ENCODE results near the gene ABAT.

The ABAT gene

GRCh38 chr16:8679151-8679550, 4.7 kb downstream of the ABAT start:
- no peak for DNase-seq (ENCODE audit: low read depth)
- TF ChIP-seq, protein P1, sequence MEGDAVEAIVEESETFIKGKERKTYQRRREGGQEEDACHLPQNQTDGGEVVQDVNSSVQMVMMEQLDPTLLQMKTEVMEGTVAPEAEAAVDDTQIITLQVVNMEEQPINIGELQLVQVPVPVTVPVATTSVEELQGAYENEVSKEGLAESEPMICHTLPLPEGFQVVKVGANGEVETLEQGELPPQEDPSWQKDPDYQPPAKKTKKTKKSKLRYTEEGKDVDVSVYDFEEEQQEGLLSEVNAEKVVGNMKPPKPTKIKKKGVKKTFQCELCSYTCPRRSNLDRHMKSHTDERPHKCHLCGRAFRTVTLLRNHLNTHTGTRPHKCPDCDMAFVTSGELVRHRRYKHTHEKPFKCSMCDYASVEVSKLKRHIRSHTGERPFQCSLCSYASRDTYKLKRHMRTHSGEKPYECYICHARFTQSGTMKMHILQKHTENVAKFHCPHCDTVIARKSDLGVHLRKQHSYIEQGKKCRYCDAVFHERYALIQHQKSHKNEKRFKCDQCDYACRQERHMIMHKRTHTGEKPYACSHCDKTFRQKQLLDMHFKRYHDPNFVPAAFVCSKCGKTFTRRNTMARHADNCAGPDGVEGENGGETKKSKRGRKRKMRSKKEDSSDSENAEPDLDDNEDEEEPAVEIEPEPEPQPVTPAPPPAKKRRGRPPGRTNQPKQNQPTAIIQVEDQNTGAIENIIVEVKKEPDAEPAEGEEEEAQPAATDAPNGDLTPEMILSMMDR (conservative IDR thresholded peaks at IDR 0.05; ENCODE audit: low read length) = no peak
- no peak overlapping the region for H3K4me3 ChIP-seq (ENCODE audit: low read length)

DNA sequence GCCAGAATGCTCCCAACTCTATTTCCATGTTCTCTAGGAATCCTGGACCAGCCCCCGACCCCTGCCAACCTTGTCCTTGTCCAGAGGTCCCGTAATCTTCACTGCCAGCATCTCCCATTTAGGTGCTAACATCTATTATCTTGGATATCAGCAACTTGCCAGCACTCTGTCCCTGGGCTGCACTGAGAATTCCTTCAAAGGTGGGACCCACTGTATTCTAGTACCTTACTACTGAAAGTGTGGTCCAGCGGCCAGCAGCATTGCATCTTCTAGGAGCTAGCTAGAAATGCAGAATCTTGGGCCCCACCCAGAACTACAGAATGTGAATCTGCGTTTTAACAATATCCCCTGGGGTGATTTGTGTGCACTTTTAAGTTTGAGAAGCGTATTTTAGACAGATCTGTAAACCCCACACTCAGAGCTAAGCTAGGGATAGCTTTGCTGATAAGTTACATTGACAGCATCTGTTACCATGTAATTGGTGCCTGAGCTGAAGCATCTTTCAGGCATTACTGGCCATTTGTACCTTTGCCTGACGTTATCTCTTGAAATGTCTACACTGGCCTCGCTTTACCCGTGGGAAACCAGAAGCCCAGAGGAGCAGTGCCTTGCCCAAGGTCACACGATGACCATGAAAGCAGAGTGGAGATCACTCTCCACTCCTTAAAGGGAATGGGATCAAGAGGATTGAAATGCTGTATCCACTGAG, 8.3 kb downstream of the ABAT start:
- no peak overlapping the region for H3K4me3 ChIP-seq (ENCODE audit: low read length)
- TF ChIP-seq, protein P1 (conservative IDR thresholded peaks at IDR 0.05; ENCODE audit: low read length) = no peak
- no peak for DNase-seq (ENCODE audit: low read depth)

DNA sequence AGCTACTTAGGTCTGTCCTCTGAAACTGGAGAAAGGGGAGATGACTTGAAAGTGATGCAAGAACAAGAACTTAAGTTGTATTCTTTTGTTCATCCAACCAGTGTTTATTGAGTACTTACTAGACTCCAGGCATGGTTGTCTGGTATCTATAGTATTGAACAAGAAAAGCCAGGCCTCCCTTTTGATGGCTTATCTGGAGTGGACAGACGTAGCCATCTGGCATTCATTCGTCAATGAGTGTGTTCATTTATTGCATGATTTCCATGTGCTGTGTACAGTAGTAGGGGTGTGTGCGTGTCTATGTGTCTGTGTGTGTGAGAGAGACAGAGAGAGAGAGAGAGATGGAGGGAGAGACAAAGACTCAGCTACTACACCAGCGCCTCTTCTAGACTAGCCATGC, 9.2 kb downstream of the ABAT start:
- no peak overlapping the region for H3K4me3 ChIP-seq (ENCODE audit: low read length)
- DNase-seq (ENCODE audit: low read depth) = no peak
- TF ChIP-seq, protein P1 (conservative IDR thresholded peaks at IDR 0.05; ENCODE audit: low read length) = no peak

DNA sequence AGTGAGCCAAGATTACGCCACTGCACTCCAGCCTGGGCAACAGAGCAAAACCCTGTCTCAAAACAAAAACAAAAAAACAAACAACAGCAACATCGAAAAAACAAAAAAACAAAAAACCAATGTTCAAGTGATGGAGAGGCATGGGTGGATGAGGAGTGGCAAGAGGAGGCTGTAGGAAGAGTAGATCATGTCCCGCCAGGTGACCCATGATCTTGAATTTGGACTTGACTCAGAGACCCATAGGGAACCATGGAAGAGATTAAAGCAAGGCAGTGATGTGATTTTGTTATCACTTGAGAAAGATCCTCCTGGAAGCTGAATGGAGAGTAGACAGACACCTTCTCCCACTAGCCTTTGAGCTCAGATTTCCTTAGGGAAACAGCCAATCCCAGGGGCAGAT, 11.2 kb downstream of the ABAT start:
- no peak overlapping the region for H3K4me3 ChIP-seq (ENCODE audit: low read length)
- TF ChIP-seq, protein P1 (conservative IDR thresholded peaks at IDR 0.05; ENCODE audit: low read length) = no peak
- DNase-seq (ENCODE audit: low read depth) = no peak

DNA sequence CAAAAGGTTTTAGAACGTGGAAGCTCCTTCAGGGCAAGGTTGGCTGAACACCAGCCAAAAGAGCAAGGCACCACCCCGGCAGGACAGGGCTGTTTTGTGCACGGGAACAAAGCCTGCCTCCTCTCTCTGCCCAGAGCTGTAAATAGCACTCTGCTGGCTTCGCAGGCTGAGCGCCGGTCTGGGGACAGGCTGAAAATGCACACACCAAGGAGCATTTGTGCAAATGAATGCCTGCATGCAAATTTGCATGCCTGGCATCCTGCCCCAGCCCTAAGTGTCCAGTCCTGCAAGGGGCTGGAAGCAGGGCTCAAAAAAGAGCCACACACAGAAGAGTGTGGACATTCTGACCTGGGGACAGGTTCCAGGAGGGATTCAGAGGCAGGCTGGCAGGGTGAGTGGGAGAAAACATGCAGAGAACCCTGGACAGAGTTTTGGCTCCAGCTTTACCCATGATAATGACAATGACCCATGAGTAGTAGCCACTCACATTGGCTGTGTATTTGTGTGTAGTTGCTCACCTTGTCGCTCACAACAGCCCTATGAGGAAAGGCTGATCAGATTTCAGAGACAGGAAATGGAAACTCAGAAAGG, 11.7 kb downstream of the ABAT start:
- no peak overlapping the region for H3K4me3 ChIP-seq (ENCODE audit: low read length)
- TF ChIP-seq, protein P1 (conservative IDR thresholded peaks at IDR 0.05; ENCODE audit: low read length) = no peak
- DNase-seq (ENCODE audit: low read depth) = no peak

DNA sequence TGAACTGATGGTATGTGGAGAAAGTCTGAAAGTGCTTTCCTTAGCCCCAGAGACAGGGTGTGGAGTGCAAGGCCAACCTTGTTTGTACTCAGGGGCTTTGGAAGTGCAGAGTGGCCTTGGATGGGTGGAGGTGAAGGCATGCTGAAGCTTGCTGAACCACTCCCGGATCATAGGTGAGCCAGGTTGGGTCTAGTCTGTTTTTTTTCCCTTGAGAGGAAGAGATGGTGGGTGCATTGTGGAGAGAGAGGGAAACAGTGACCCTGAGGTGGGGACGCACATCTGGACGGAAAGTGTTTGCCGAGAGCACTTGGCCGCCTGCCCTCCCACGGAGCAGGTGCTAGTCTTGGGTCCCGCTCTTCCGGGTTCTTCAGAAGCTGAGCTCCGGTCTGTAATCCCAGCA, 12.5 kb downstream of the ABAT start:
- DNase-seq (ENCODE audit: low read depth) = no peak
- TF ChIP-seq, protein P1 (conservative IDR thresholded peaks at IDR 0.05; ENCODE audit: low read length) = no peak
- no peak overlapping the region for H3K4me3 ChIP-seq (ENCODE audit: low read length)

GRCh38 chr16:8689686-8690085, 15.3 kb downstream of the ABAT start:
- DNase-seq (ENCODE audit: low read depth) = no peak
- H3K4me3 ChIP-seq (ENCODE audit: low read length) = no peak overlapping the region
- TF ChIP-seq, protein P1 (conservative IDR thresholded peaks at IDR 0.05; ENCODE audit: low read length) = no peak

Measured in AG10803 (cell line).